ENCODE results near the gene F2RL1.

GRCh38 chr5:76870046-76870445 lies 51.2 kb downstream of the F2RL1 start:
- no peak for TF ChIP-seq FOXM1 (IDR thresholded peaks at IDR 0.05; ENCODE audit: borderline replicate concordance)
- TF ChIP-seq BHLHE40 (IDR thresholded peaks at IDR 0.05; ENCODE audit: borderline replicate concordance): no peak
- no peak for TF ChIP-seq TARDBP (IDR thresholded peaks at IDR 0.05)
- TF ChIP-seq CTBP1 (IDR thresholded peaks at IDR 0.05; ENCODE audit: borderline replicate concordance): no peak
- no peak for TF ChIP-seq SUZ12 (IDR thresholded peaks at IDR 0.05)
- no peak for TF ChIP-seq HDGF (IDR thresholded peaks at IDR 0.05; ENCODE audit: borderline replicate concordance)
- TF ChIP-seq FOXA1 (IDR thresholded peaks at IDR 0.05): no peak
- TF ChIP-seq ELF4 (IDR thresholded peaks at IDR 0.05): no peak
- no peak for TF ChIP-seq ZNF384 (IDR thresholded peaks at IDR 0.05)
- no peak for TF ChIP-seq SP1 (IDR thresholded peaks at IDR 0.05)
- TF ChIP-seq ARNT (IDR thresholded peaks at IDR 0.05): no peak
- no peak for TF ChIP-seq PKNOX1 (IDR thresholded peaks at IDR 0.05)
- TF ChIP-seq NFRKB (IDR thresholded peaks at IDR 0.05): no peak
